Dermis blood vessel endothelial cell (primary cell): Measurements from ENCODE around the gene STOM. TPM values are rescaled to one million over a fixed set of nuclear protein-coding genes. Genes with fewer than 3 reads are reported as not detected.

Experiments
- DNase-seq: peaks from one replicate; pipeline ENCODE4 v3.0.0; 2010
- total RNA-seq: library from RNA; depleted of rRNA; stranded (reverse); fragments of >200 nt; gene quantifications from 2 replicates; pipeline ENCODE4 v1.2.3, GENCODE V29; 2014

Gene STOM
- total RNA-seq, 1 donor from 2014 or later = 473 TPM

GRCh38 chr9:121348221-121348620 is 21.8 kb downstream of the STOM start:
- no peak for DNase-seq

- no peak for DNase-seq
These were observed 25.0 kb downstream of the STOM start for GRCh38 chr9:121345070-121345469.

GRCh38 chr9:121344184-121344583 is 25.9 kb downstream of the STOM start:
- no peak for DNase-seq

GRCh38 chr9:121340676-121341392 is 29.2 kb downstream of the STOM start:
- DNase-seq = no peak

- DNase-seq = no peak
These were observed 30.6 kb downstream of the STOM start for GRCh38 chr9:121339437-121339836.

GRCh38 chr9:121336665-121337064 is 33.4 kb downstream of the STOM start:
- DNase-seq = no peak

GRCh38 chr9:121333950-121334773 is 35.9 kb downstream of the STOM start:
- DNase-seq = no peak

GRCh38 chr9:121331992-121332685 is 37.9 kb downstream of the STOM start:
- peak; percentile 59 for DNase-seq

GRCh38 chr9:121331549-121331948 is 38.5 kb downstream of the STOM start:
- no peak for DNase-seq

- no peak for DNase-seq
These were observed 41.0 kb downstream of the STOM start for GRCh38 chr9:121328876-121329681.

GRCh38 chr9:121328476-121328875 is 41.6 kb downstream of the STOM start:
- no peak for DNase-seq

- no peak for DNase-seq
These were observed 43.0 kb downstream of the STOM start for GRCh38 chr9:121326901-121327613.

- DNase-seq = peak; percentile 97
These were observed 43.8 kb downstream of the STOM start for GRCh38 chr9:121326130-121326838.

- peak; percentile 82 for DNase-seq
These were observed 44.7 kb downstream of the STOM start for GRCh38 chr9:121325387-121325786.

- DNase-seq = no peak
These were observed 45.3 kb downstream of the STOM start for GRCh38 chr9:121324755-121325154.

GRCh38 chr9:121324316-121324715 is 45.7 kb downstream of the STOM start:
- DNase-seq = no peak

- no peak for DNase-seq
These were observed 46.5 kb downstream of the STOM start for GRCh38 chr9:121323449-121324151.

GRCh38 chr9:121322737-121323448 is 47.2 kb downstream of the STOM start:
- DNase-seq = no peak

- DNase-seq = peak; percentile 85
These were observed 47.9 kb downstream of the STOM start for GRCh38 chr9:121322037-121322736.
